HG03354 (cell line): ENCODE results near the gene BCL2L12.

Experiments
- ATAC-seq: cut with Tn5 transposase; IDR thresholded peaks from one replicate; pipeline ENCODE4 v1.9.1; 2021; ENCODE audit warnings: mild to moderate bottlenecking; ENCODE audit not compliant: unreplicated experiment, poor library complexity, severe bottlenecking

The BCL2L12 gene

GRCh38 chr19:49660338-49660961 lies 5.3 kb upstream of the BCL2L12 start:
- no peak for ATAC-seq

GRCh38 chr19:49662011-49662410 lies 3.7 kb upstream of the BCL2L12 start:
- no peak for ATAC-seq

- ATAC-seq: no peak
Measured at GRCh38 chr19:49663224-49663623, 2.5 kb upstream of the BCL2L12 start.

- peak; percentile 32 for ATAC-seq
Measured at GRCh38 chr19:49664171-49665035, 1.3 kb upstream of the BCL2L12 start.

- ATAC-seq: peak; percentile 2
Measured at GRCh38 chr19:49665036-49665350, 740 bp upstream of the BCL2L12 start.

- ATAC-seq: no peak
Measured at GRCh38 chr19:49666120-49666444, 349 bp downstream of the BCL2L12 start.

GRCh38 chr19:49667473-49667872 lies 1.7 kb downstream of the BCL2L12 start:
- no peak for ATAC-seq

- no peak for ATAC-seq
Measured at GRCh38 chr19:49669516-49669915, 3.8 kb downstream of the BCL2L12 start.

- ATAC-seq: no peak
Measured at GRCh38 chr19:49672131-49672919, 6.6 kb downstream of the BCL2L12 start.

GRCh38 chr19:49676136-49676783 lies 10.5 kb downstream of the BCL2L12 start:
- ATAC-seq: peak; percentile 28

GRCh38 chr19:49676784-49677230 lies 11.1 kb downstream of the BCL2L12 start:
- ATAC-seq: peak; percentile 65

GRCh38 chr19:49677231-49677900 lies 11.6 kb downstream of the BCL2L12 start, which contains the start of gene PRMT1:
TSS of gene PRMT1 (plus strand) at chr19:49677271. CDS start at chr19:49677281, 10 bp downstream.
- peak; percentile 9 for ATAC-seq

GRCh38 chr19:49677901-49678674 lies 12.4 kb downstream of the BCL2L12 start:
- ATAC-seq: no peak

GRCh38 chr19:49678985-49679770 lies 13.4 kb downstream of the BCL2L12 start:
- no peak for ATAC-seq

- ATAC-seq: no peak
Measured at GRCh38 chr19:49679771-49680413, 14.2 kb downstream of the BCL2L12 start.

GRCh38 chr19:49680421-49681351 lies 15.0 kb downstream of the BCL2L12 start:
- ATAC-seq: no peak

- ATAC-seq: no peak
Measured at GRCh38 chr19:49681830-49682229, 16.1 kb downstream of the BCL2L12 start.
